HG03280 (cell line): ENCODE data around the gene DUOXA2.
"Not testable (repeated sequence)": the region's sequence is repeated elsewhere in the genome, so short reads cannot be mapped to it uniquely, and the experiment has no call there.

Experiments used
- ATAC-seq: cut with Tn5 transposase; IDR thresholded peaks from one replicate; pipeline ENCODE4 v1.9.1; 2021; ENCODE audit warnings: mild to moderate bottlenecking, moderate library complexity; ENCODE audit not compliant: unreplicated experiment

DUOXA2 gene

DNA sequence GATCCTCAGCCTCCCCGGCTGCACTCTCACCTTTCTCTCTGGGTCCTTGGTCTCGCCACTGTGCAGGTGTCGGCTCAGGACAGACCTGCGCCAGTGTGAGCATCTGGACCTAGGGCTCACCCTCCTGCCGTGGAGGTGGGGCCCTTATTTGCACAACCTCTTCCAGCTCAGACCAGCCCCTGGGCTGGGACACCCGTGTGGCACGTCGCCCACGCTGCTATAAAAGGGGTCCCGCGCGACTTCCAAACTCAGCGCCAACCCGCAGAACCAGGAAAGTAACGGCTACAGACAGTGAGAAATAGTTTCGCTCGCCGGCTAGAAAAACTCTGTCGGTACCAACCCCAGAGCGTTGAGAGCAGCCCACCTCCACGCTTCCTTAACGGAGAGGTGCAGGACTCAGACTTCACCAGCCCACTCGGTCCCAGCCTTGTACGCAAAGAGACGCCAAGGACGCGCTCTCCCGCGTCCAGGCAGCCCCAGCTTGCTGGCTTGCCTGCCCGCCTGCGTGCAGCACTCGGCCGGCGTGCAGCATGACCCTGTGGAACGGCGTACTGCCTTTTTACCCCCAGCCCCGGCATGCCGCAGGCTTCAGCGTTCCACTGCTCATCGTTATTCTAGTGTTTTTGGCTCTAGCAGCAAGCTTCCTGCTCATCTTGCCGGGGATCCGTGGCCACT is at the start of gene DUOXA2, which contains the start of gene DUOX2:
TSS of gene DUOXA2 (plus strand) at position 251 of the 675 bp plus-strand sequence. CDS start at position 531, 280 bp downstream.
TSS of gene DUOX2 (minus strand) at position 97 of the 675 bp plus-strand sequence. CDS start 761 bp downstream, outside the sequence.
- ATAC-seq = no peak

DNA sequence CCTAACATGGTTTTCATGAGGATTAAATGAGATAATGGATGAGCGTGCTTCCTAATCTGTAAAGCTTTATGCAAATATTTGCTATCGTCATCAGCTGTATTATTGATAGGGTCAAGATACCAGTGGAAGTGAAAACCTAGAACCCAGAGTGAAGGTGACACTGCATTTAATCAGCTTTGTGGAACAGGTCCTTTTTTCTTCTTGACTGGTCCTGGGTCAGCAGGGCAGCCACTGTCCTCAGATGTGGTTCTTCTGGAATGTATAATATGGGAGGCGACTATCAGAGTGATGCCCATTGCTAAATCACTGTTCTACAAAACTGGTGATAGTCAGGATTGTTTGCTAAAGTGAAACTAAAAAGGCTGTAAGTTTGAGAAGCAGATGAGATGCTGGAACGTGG is 49.7 kb upstream of the DUOXA2 start:
- ATAC-seq = no peak

DNA sequence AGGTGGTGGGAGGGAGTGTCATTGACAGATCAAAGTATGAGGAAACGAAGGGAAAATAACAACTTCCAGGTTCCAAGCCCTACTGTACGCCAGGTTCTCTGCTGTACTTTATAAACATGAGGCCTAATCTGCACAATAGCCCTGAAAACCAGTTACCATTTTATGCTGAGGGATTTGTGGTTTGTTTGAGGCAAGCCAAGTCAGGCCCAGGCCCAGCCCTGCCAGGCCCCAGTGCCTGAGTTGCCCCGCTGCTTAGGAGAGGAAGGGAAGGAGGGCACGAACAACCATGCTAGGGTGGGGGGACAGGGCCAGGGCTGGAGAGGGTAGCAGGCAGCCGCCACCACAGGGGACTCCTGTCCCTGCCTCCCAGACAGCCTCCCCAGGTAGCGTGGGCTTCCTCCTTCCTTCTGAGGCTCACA is 44.2 kb upstream of the DUOXA2 start:
- ATAC-seq = not testable (repeated sequence)

- not testable (repeated sequence) for ATAC-seq
Observed at GRCh38 chr15:45073602-45074001, 40.5 kb upstream of the DUOXA2 start.

- not testable (repeated sequence) for ATAC-seq
Observed at GRCh38 chr15:45075440-45076320, 38.4 kb upstream of the DUOXA2 start.

GRCh38 chr15:45077391-45077790 is 36.7 kb upstream of the DUOXA2 start:
- ATAC-seq = not testable (repeated sequence)

DNA sequence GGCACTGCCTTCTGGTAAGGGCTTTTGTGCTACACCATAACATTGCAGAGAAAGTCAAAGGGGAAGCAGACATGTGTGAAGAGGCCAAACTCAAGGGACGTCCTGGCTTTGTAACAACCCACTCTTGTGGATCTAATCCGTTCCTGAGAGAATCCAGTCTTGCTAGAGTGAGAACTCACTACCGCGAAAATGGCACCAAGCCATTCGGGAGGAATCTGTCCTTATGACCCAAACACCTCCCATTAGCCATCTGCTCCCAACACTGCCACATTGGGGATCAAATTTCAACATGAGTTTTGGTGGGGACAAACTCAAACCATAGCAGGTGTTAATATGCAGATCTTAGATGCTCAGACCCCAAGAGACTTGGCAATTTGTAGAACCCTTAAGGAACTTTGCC is 34.9 kb upstream of the DUOXA2 start:
- not testable (repeated sequence) for ATAC-seq

- ATAC-seq = not testable (repeated sequence)
Observed at GRCh38 chr15:45079628-45080246, 34.4 kb upstream of the DUOXA2 start.

GRCh38 chr15:45080593-45080992 is 33.5 kb upstream of the DUOXA2 start:
- not testable (repeated sequence) for ATAC-seq

DNA sequence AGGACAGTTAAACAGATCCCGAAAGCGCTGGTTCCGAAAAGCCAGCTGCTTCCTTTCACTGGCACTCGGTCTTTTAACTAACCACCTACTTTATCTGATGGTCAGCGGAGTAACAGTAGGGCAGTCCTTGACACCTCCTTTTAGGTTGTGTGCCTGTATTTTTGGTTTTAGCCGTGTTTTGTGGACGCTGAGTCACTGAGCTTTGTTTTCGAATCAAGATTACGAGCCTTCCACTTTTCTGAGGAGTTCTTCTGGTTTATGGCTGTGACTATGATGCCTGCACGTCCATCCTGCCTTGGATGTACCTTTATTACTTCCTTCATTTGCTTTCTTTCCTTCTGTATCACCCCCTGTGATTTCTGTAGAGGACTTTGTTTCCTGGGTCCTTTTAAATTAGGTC is 31.7 kb upstream of the DUOXA2 start:
- not testable (repeated sequence) for ATAC-seq

- no peak for ATAC-seq
Observed at GRCh38 chr15:45083223-45083622, 30.9 kb upstream of the DUOXA2 start.

DNA sequence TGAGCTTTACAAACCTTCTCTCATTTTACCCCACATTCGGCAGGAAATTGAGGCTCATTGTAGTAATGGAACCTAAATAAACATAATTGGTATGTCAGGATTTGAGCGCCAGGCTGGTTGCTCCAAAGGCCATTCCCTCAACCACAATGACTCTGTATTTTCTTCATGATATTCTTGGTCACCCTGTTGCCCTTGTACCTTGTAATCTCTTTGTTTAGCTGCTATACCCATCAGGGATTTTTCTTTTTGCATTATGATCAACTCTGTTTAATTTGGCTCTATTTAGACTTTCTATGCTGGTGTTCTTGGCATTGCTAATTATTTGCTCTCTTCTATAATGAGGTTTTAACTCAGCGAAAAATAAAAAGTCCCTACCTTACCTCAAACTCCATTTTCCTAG is 30.0 kb upstream of the DUOXA2 start:
- no peak for ATAC-seq

DNA sequence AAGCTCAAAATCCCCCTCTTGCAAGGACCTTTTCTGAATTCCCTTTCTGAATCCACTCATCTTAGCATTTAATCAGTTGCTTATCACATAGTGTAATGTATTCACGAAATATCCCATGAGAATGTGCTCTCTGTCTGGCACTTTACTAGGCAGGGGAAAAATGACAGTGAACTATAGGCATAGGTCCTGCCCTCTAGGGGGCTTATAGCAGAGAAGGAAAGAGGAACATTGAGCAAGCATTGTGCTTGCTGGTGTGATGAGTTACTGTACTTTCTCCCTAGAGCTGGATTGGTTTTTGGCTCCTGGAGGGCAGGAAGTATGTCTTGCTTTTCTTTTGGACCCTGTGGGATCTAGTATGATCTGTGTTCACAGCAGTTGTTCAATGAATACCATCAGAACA is 26.6 kb upstream of the DUOXA2 start:
- ATAC-seq = no peak

GRCh38 chr15:45088801-45089711 is 25.1 kb upstream of the DUOXA2 start:
- ATAC-seq = no peak

DNA sequence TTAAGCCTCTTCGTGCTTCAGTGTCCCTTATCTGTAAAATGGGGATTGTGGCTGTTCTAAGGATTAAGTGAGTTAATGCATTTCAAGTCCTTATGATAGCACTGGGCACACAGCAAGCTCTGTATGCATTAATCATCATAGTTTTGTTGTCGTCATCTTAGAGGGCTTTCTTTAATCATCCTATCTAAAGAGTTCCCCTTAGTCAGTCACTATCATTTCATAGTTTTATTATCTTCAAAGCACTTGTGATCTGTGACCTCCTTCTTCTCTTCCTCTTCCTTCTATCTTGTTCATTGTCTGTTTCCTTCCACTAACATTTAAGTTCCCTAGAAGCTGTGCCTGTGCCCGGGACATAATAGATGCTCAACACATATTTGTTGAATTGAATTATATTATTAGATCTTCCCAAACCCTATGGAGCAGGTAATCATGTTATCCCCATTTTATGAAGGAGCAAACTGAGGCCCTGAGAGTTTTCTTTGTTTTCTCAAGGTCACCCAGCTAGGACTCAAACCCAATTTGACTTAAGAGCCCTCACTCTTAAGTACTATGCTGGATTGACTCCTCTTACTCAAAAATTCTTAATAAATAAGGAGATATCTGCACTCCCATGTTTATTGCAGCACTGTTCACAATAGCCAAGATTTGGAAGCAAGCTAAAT is 24.3 kb upstream of the DUOXA2 start:
- no peak for ATAC-seq

GRCh38 chr15:45091161-45091560 is 23.0 kb upstream of the DUOXA2 start:
- no peak for ATAC-seq

DNA sequence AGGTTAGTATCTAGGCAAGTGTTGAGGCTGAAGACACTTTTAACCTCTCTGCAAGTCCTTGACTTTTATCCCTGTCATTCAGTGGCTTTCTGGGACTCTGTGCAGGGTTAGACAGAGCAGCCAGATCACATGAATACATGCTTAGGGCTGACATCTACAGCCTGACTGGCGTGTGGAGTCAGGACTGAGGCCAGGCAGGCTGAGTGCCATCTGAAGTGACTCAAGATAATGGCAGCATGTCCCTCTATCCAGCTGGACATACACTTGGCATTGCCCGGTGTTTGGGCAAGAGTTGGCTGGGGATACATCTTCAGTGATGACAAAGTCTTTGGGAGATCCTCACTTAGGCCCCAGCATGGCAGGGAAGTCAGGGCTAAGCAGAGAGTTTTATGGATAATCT is 22.6 kb upstream of the DUOXA2 start:
- no peak for ATAC-seq

- no peak for ATAC-seq
Observed at GRCh38 chr15:45093013-45093412, 21.1 kb upstream of the DUOXA2 start.

DNA sequence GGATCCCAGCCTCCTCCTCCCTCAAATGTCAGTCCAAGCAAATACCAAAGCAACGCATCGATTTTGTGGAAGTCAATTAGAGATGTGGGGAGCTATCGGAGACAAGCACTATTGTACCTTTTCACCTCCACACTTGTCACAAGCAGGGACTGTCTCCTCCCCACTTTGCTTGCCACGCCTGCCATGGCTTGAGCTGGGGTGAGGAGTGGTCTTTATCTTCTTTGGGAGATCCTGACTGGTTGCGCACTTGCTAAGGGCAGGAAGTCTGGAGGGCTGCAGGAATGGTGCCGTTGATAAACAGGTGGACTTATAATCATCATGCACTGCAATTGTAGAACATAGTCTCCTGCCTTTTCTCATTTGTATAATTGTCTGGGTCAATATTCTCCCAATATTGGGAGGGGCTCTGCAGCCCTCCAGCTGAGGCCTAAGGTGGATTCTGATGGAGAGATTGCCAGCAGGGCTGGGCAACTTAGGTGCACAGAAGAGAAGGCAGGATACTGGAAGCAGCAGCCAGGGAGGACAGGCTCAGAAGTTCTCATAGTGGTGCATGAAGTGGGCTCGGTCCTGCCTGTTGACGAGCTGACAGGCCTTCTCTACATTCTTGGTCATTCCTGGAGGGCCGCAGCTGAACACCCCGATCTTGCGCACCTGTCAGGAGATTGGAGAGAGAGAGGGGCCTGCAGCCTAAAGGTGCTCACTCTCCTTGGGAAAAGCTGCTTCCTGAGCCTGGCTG is 20.3 kb upstream of the DUOXA2 start:
- ATAC-seq = no peak
